HEK293 (cell line): Measurements from ENCODE around the gene ANO2.

Source experiments
- IKZF3 ChIP-seq: fragments of 450-650 bp; IDR thresholded peaks from 2 replicates; pipeline ENCODE4 v1.5.0; 2018; ENCODE audit warnings: missing biosample characterization, mild to moderate bottlenecking, missing genetic modification characterization, moderate library complexity
- YY1 ChIP-seq: fragments of 450-650 bp; formaldehyde crosslinking; IDR thresholded peaks from 2 replicates; pipeline ENCODE4 v1.5.1; 2018; ENCODE audit warnings: missing biosample characterization, missing genetic modification characterization
- ZNF214 ChIP-seq: fragments of 450-650 bp; formaldehyde crosslinking; IDR thresholded peaks from 2 replicates; pipeline ENCODE4 v1.5.1; 2017; ENCODE audit warnings: missing biosample characterization, mild to moderate bottlenecking, missing genetic modification characterization, borderline replicate concordance
- ZNF274 ChIP-seq, 2 experiments: fragments of 200-500 bp in 1 of 2; fragments of 450-650 bp in 1 of 2; sonication (Bioruptor generic) in 1 of 2; formaldehyde crosslinking in 1 of 2; IDR thresholded peaks; 2 replicates each; pipeline versions ENCODE4 v1.5.1 to v1.6.1; 2014 to 2016; ENCODE audit warnings: borderline replicate concordance in 1 of 2, inconsistent platforms in 1 of 2, low read length in 1 of 2, missing biosample characterization in 1 of 2, missing genetic modification characterization in 1 of 2
- ZNF529 ChIP-seq: fragments of 450-650 bp; formaldehyde crosslinking; IDR thresholded peaks from 2 replicates; pipeline ENCODE4 v1.5.1; 2017; ENCODE audit warnings: missing genetic modification characterization, missing biosample characterization; ENCODE audit not compliant: insufficient replicate concordance
- ZNF654 ChIP-seq: fragments of 450-650 bp; formaldehyde crosslinking; IDR thresholded peaks from 2 replicates; pipeline ENCODE4 v1.5.1; 2016; ENCODE audit warnings: low read depth, missing biosample characterization, missing genetic modification characterization
- TF ChIP-seq, protein P1 (sequence below): fragments of 450-650 bp; formaldehyde crosslinking; IDR thresholded peaks from 2 replicates; pipeline ENCODE4 v1.5.1; 2016; ENCODE audit warnings: missing biosample characterization, missing genetic modification characterization
- TF ChIP-seq, protein P2 (sequence below): fragments of 450-650 bp; formaldehyde crosslinking; IDR thresholded peaks from 2 replicates; pipeline ENCODE4 v1.5.1; 2017; ENCODE audit warnings: missing biosample characterization, mild to moderate bottlenecking, missing genetic modification characterization, moderate library complexity

DNA sequence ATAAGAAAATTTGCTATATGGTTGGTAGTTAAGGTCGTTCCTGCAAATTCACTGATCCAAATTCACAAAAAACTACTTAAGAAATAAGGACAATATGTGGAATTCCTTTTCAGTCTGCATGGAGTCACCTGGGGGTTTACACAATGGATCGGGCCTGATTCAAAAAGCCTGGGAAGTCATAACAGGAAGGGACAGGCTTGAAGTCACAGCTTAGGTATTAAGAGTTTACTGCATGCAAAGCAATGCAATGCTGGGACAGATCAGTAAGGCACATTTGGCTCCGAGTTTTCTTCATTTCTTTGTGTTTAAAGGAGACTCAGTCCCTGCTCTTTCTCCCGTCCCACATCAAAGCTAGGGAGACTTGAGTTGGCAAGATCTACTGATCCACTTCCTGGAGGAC, 359.9 kb downstream of the ANO2 start:
- TF ChIP-seq, protein P1, sequence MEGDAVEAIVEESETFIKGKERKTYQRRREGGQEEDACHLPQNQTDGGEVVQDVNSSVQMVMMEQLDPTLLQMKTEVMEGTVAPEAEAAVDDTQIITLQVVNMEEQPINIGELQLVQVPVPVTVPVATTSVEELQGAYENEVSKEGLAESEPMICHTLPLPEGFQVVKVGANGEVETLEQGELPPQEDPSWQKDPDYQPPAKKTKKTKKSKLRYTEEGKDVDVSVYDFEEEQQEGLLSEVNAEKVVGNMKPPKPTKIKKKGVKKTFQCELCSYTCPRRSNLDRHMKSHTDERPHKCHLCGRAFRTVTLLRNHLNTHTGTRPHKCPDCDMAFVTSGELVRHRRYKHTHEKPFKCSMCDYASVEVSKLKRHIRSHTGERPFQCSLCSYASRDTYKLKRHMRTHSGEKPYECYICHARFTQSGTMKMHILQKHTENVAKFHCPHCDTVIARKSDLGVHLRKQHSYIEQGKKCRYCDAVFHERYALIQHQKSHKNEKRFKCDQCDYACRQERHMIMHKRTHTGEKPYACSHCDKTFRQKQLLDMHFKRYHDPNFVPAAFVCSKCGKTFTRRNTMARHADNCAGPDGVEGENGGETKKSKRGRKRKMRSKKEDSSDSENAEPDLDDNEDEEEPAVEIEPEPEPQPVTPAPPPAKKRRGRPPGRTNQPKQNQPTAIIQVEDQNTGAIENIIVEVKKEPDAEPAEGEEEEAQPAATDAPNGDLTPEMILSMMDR (tag by site-specific recombination): no peak
- no peak for TF ChIP-seq ZNF214 (tag by site-specific recombination)
- TF ChIP-seq ZNF654 (tag by site-specific recombination): no peak
- no peak for TF ChIP-seq YY1
- TF ChIP-seq, protein P2, sequence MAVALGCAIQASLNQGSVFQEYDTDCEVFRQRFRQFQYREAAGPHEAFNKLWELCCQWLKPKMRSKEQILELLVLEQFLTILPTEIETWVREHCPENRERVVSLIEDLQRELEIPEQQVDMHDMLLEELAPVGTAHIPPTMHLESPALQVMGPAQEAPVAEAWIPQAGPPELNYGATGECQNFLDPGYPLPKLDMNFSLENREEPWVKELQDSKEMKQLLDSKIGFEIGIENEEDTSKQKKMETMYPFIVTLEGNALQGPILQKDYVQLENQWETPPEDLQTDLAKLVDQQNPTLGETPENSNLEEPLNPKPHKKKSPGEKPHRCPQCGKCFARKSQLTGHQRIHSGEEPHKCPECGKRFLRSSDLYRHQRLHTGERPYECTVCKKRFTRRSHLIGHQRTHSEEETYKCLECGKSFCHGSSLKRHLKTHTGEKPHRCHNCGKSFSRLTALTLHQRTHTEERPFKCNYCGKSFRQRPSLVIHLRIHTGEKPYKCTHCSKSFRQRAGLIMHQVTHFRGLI (tag by site-specific recombination): no peak
- no peak for TF ChIP-seq ZNF274 (IDR thresholded peaks at IDR 0.05; ENCODE audit: low read length)
- no peak for TF ChIP-seq ZNF274 (tag by site-specific recombination; IDR thresholded peaks at IDR 0.05; ENCODE audit: borderline replicate concordance)
- TF ChIP-seq ZNF529: no peak
- TF ChIP-seq IKZF3 (tag by site-specific recombination): no peak
